Thyroid gland (tissue), 4 donors: ENCODE results near the gene GNPTG.

Experiments used
- CTCF ChIP-seq, 6 experiments: fragments of 200-600 bp in 3 of 6; fragments of 450-650 bp in 3 of 6; sonication (generic) in 3 of 6; IDR thresholded peaks; one replicate each; pipeline ENCODE4 v1.5.1; 2016 to 2019; ENCODE audit warnings: antibody characterized with exemption in 6 of 6, mild to moderate bottlenecking in 2 of 6, inconsistent platforms in 1 of 6, moderate library complexity in 1 of 6
- POLR2A ChIP-seq, 2 donors: fragments of 450-650 bp; IDR thresholded peaks; one replicate each; pipeline ENCODE4 v1.6.1; 2017; ENCODE audit warnings: antibody characterized with exemption in 2 of 2, mild to moderate bottlenecking in 2 of 2, moderate library complexity in 1 of 2

GRCh38 chr16:1397779-1398178 is 46.0 kb downstream of the GNPTG start:
- no peak for TF ChIP-seq CTCF (IDR thresholded peaks at IDR 0.05)
- TF ChIP-seq POLR2A (IDR thresholded peaks at IDR 0.05), result no peak
